ENCODE measurements around the gene ADAMTS2.

- TF ChIP-seq ZNF274 (IDR thresholded peaks at IDR 0.05; ENCODE audit: low read depth, low read length) (no peak), CEBPB (IDR thresholded peaks at IDR 0.05; ENCODE audit: low read depth) (no peak), SIN3A (IDR thresholded peaks at IDR 0.05; ENCODE audit: low read depth) (no peak), SP1 (IDR thresholded peaks at IDR 0.05; ENCODE audit: low read depth) (no peak), POLR2A (IDR thresholded peaks at IDR 0.05; ENCODE audit: borderline replicate concordance, extremely low read depth, insufficient read depth, insufficient read length) (no peak), CTCF (IDR thresholded peaks at IDR 0.05 in 2 of 3, conservative IDR thresholded peaks at IDR 0.05 in 1 of 3; ENCODE audit: borderline replicate concordance in 1 of 3, insufficient read depth in 1 of 3, low read depth in 2 of 3, low read length in 2 of 3) (no peak), POLR2AphosphoS5 (IDR thresholded peaks at IDR 0.05; ENCODE audit: low read depth, low read length) (no peak), YY1 (IDR thresholded peaks at IDR 0.05; ENCODE audit: extremely low read depth, insufficient replicate concordance, low read depth, low read length) (no peak), ATF3 (IDR thresholded peaks at IDR 0.05) (no peak), RAD21 (IDR thresholded peaks at IDR 0.05; ENCODE audit: low read depth) (no peak), EZH2 (IDR thresholded peaks at IDR 0.05) (no peak), REST (IDR thresholded peaks at IDR 0.05; ENCODE audit: low read depth) (no peak), FOSL1 (IDR thresholded peaks at IDR 0.05; ENCODE audit: low read depth) (no peak)
These were observed 32.3 kb upstream of the ADAMTS2 start for GRCh38 chr5:179377421-179378115.

All from HCT116 (cell line).